HK-2 (cell line): ENCODE measurements around the gene SMIM20.
"Not testable (repeated sequence)": the region's sequence is repeated elsewhere in the genome, so short reads cannot be mapped to it uniquely, and the experiment has no call there.

Experiments used
- DNase-seq: peaks from one replicate; pipeline ENCODE4 v3.0.0-alpha.2; 2018; ENCODE audit not compliant: unreplicated experiment

Gene SMIM20

GRCh38 chr4:25890571-25891485 is 23.2 kb upstream of the SMIM20 start:
- no peak for DNase-seq

GRCh38 chr4:25892796-25893195 is 21.2 kb upstream of the SMIM20 start:
- DNase-seq: no peak

- DNase-seq: no peak
Observed at GRCh38 chr4:25896776-25897539, 17.1 kb upstream of the SMIM20 start.

GRCh38 chr4:25900310-25900709 is 13.7 kb upstream of the SMIM20 start:
- DNase-seq: no peak

- DNase-seq: no peak
Observed at GRCh38 chr4:25901030-25901430, 13.0 kb upstream of the SMIM20 start.

GRCh38 chr4:25903900-25904747 is 9.9 kb upstream of the SMIM20 start:
- no peak for DNase-seq

- no peak for DNase-seq
Observed at GRCh38 chr4:25904748-25905082, 9.3 kb upstream of the SMIM20 start.

- DNase-seq: no peak
Observed at GRCh38 chr4:25905371-25905770, 8.6 kb upstream of the SMIM20 start.

- not testable (repeated sequence) for DNase-seq
Observed at GRCh38 chr4:25906113-25906512, 7.9 kb upstream of the SMIM20 start.

- DNase-seq: peak; percentile 64
Observed at GRCh38 chr4:25908491-25908901, 5.5 kb upstream of the SMIM20 start.

GRCh38 chr4:25911356-25911755 is 2.7 kb upstream of the SMIM20 start:
- DNase-seq: no peak

GRCh38 chr4:25913056-25913850 is 767 bp upstream of the SMIM20 start:
- no peak for DNase-seq

GRCh38 chr4:25914670-25915352 is 791 bp downstream of the SMIM20 start:
- DNase-seq: no peak

- DNase-seq: no peak
Observed at GRCh38 chr4:25915353-25915705, 1.3 kb downstream of the SMIM20 start.

- no peak for DNase-seq
Observed at GRCh38 chr4:25916870-25917269, 2.9 kb downstream of the SMIM20 start.

- DNase-seq: no peak
Observed at GRCh38 chr4:25919676-25920075, 5.7 kb downstream of the SMIM20 start.

GRCh38 chr4:25921922-25922321 is 7.9 kb downstream of the SMIM20 start:
- DNase-seq: no peak

GRCh38 chr4:25922812-25923369 is 8.9 kb downstream of the SMIM20 start:
- DNase-seq: no peak

GRCh38 chr4:25923745-25924144 is 9.7 kb downstream of the SMIM20 start:
- DNase-seq: no peak

- no peak for DNase-seq
Observed at GRCh38 chr4:25925486-25926201, 11.6 kb downstream of the SMIM20 start.
